GM18951 (cell line): ENCODE measurements around the gene CTCFL.
A peak's percentile ranks its signal among the peaks of the same experiment; 100 is the strongest.
"Not testable (repeated sequence)": the region's sequence is repeated elsewhere in the genome, so short reads cannot be mapped to it uniquely, and the experiment has no call there.

Experiments
- POLR2A ChIP-seq: IDR thresholded peaks from 4 replicates; pipeline ENCODE4 v1.6.1; 2011; ENCODE audit warnings: mild to moderate bottlenecking; ENCODE audit not compliant: insufficient read length, insufficient read depth; ENCODE audit errors: extremely low read depth
- in situ Hi-C: fragments of 300-500 bp; cut with MboI; formaldehyde crosslinking; loops from one replicate; pipeline ENCODE4 v1.12.0; 2022; ENCODE audit warnings: low sequenced_read_pairs, mixed read lengths, inconsistent platforms; ENCODE audit not compliant: unreplicated experiment

CTCFL gene

DNA sequence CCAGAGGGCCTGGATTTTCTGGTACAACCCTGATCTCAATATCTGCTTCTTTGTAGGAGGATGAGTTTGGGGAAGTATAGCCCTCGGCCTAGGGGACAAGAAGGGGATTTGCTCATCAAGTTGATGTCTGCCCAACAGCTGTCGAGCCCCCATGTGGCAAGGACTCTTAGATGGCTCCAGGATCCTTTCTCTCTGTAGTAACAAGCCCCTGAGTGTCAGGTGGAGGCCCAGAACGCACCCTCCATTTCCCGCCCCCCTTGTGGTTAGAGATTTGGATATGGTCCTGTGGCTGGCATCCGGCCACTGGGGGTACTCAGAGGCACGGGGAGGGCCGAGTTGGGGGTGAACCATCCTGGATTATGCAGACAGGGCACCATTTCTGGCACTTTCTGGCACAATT, 50.1 kb downstream of the CTCFL start:
- no peak for TF ChIP-seq POLR2A
- in situ Hi-C loops = no loop called here

DNA sequence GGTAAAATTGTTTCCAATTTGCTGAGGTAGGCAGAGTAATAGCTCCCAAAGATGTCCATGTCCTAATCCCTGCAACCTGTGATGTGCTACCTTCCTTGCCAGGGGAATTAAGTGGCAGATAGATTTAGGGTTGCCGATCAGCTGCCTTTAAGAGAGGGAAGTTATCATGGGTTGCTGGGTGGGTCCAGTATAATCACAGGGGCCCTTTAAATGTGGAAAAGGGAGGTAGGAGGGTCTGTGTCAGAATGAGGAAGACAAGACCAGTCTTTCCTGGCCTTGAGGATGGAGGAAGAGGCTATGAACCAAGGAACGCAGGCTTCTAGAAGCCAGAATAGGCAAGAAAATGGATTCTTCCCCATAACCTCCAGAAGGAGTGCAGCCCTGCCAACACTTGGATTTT, 50.7 kb downstream of the CTCFL start:
- in situ Hi-C loops = no loop called here
- TF ChIP-seq POLR2A = no peak

DNA sequence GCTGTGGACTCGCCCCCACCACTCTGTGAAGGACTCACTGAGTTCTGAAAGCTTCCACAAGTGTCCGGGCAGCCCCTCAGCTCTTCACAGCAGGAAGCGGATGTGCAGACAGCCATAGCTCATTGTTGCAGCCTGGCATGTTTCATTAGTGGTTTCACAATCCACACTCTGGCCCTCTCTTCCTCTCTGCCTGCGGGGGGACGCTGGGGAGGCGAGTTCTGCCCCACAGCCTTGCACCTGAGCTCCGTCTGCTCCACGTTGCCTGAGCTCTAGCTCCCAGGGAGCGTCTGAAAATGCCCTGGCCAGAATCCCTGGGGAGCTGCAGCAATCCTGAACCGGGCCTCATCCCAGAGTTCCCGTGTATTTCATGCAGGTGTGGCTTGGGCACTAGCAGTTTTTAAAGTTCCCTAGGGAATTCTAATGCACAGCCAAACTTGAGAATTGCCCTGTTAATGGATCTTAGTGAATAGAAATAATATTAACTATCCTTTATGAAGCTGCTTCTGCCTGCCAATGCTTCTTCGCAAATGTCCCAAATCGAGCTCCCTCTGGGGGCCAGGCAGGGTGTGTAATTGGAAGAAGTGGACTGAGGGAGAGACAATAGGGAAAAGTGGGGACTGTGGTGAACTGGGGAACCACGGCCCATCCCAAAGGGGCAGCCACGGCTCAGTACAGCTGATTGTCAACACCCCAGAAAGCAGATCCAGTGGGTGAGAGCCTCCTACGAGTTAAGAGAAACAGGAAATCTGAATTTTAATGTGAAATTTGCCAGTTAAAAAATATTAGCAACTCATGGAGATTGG, 51.5 kb downstream of the CTCFL start:
- in situ Hi-C loops = no loop called here
- TF ChIP-seq POLR2A = peak; percentile 44

DNA sequence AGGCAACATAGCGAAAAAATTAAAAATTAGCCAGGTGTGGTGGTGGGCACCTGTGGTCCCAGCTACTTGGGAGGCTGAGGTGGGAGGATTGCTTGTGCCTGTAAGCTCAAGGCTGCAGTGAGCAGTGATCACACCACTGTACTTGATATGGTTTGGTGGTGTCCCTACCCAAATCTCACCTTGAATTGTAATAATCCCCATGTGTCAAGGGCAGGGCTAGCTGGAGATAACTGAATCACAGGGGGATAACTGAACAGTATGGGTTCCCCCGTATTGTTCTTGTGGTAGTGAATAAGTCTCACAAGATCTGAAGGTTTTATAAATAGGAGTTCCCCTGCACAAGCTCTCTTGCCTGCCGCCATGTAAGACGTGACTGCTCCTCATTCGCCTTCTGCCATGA, 52.5 kb downstream of the CTCFL start:
- in situ Hi-C loops = not testable (repeated sequence)

DNA sequence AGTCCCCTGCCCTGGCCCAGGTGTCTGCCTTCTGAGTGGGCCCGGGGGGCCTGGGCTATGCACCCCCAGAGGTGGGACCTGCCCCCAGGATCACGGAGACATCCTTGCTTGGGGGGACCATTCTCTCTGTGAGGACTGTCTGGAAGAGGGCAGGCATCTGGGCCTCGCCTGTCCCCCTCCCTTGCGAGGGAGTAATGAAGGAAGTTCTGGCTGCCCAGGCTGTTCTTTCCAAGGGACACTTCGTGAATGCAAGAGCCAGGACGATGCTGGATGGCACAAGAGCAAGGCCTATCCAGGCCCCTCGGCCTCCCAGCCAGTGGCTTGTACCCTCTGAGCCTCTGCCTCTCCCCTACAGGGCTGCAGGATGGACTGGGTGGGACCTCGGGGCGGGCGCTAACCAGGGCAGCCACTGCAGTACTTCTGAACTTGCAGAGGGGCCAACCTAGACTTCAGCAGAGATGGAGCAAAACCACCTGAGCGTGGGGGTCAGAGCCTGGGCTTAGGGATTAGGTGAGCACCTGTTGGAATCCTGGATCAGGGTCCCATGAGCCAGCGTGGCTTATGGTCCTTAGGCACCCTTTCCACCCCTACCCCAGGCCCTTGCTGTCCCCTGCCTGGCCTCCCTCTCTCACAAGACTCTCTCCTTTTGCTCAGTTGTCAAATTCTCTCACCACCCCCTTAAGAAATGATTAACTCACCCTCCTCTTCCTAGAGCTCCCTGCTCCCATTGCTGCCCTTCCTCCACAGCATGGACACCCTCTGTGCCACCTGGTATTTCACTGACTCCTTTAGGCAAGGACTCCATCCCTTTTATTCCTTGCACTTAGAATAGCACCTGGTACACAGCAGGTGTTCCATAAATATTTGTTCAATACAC, 53.2 kb downstream of the CTCFL start:
- no peak for TF ChIP-seq POLR2A
- in situ Hi-C loops = no loop called here

DNA sequence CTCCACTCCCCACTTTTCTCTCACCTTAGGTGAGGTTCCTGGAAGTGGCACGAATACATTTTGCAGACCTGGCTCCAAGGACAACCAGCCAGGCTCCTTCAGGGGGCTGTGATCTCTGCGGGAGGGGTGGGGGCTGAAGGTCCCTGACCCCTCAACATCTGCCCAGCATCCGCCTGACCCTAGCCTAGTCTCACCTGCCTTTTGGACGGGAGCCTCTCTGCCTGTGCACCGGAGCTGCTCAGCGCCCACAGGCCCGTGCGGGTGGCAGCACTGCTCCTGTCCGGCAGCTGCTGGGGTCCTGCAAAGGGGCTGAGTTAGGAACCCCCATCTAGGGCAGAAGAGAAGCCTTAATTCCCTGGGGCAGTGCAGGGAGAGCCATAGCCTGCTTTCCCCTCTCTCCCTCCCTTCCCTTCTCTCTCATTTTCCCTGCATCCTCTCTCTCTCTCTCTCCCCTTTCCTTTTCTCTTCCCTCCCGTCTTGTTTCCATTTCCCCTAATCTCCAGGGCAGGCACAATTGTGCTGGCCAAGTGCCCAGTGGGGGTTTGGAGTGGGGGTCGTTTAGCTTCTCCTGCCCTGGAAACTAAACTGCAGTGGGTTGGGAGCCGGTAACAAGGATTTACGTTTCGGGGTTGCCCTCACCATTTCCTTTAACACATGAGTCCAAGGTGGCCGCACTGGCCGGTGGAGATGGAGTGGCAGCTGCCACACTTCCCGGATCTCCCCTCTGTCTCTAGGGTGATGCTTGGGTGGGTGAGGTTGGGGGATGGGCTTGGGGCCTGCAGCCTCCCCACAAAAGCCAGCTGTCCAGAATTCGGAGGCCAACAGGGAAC, 54.1 kb downstream of the CTCFL start:
- in situ Hi-C loops = no loop called here
- TF ChIP-seq POLR2A = no peak

DNA sequence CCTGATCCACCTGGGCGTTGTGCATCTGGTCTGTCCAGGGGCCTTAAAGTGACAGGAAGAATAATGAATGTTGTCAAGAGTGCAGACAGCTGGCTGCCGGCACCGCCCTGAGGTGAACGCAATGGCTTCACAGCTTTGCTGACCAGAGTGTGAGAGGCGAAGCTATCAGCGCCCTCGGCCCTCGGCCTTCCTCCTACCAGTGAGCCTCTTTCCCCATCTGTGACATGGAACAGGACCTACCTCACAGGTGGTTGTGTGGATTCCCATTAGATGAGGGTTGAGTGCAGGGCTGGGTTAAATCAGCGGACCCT, 54.8 kb downstream of the CTCFL start:
- in situ Hi-C loops = no loop called here
- TF ChIP-seq POLR2A = no peak

DNA sequence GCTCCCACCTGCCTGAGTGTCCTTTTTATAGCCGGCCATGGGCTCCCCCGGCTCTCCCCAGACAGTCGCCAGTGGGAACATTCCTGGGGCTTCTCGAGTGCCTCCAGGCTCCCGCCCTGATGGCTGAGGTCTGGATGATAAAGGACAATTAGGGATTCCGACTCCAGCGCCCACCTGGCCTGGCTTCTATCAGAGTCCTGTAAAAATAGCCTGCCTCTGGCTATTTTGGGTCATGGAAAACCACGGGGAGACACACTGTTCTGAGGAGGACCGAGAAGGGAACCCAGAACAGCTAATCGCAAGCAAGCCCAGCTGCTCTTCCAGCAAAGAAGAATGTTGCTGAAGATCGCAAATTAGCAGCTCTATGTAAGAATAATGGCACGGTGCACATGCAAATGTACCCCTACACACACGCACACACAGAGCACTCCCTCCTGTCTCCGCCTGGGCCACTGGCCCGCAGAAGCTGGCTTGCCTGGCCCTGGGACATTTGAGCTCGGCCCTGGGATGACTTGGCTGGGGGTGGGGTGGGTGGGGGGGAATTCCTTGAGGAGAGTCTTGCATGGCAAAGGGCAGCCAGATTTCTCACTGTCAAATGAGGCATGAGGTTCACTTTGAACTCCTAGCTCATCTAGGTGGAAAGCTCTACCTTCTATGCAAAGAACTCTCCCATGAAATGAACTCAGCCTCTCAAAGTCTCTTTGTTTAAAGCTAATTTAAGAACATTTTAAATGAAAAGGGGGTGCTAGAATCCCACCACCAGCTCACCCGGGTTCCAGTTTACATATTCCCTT, 55.3 kb downstream of the CTCFL start:
- in situ Hi-C loops = no loop called here

DNA sequence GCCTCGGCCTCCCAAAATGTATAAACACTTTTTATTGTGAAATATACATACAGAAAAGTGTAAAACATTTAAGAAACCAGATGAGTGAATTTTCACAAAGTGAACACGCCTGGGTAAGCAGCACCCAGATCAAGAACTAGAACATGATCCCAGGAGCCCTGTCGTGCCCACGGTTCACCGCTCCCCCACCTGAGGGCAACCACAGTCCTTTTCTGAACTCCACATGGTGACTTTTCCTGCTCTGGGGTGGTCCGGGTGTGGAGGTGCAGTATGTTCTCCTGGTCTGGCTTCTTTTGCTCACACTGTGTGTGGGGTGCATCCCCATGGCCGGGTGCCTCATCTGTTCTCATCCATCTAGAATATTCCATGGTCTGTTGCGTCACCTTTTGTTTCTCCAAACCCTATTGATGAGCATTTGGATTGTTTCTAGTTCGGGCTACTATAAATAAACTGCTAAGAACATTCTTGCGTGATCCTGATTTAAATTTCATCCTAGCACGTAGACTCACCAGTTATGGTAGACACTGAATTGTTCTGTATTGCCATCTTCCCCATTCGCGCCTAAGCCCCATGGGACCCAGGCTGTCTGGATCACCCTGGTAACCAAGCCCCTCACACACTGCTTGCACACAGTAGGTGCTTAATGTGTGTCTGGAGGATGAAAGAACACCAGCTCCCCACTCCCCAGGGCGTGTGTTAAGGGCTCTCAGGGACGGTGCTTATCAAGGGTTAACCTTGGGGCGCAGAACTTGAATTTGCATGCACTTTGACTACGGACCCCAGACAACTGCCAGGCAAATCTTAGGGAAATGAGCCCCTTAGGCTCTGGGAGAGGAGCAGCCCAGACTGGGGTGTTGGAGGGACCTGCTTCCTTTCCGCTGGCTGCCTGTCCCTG, 56.2 kb downstream of the CTCFL start:
- in situ Hi-C loops = no loop called here
- TF ChIP-seq POLR2A = no peak

More for the DNA sequence above, 55.3 kb downstream of the CTCFL start:
- TF ChIP-seq POLR2A = no peak

DNA sequence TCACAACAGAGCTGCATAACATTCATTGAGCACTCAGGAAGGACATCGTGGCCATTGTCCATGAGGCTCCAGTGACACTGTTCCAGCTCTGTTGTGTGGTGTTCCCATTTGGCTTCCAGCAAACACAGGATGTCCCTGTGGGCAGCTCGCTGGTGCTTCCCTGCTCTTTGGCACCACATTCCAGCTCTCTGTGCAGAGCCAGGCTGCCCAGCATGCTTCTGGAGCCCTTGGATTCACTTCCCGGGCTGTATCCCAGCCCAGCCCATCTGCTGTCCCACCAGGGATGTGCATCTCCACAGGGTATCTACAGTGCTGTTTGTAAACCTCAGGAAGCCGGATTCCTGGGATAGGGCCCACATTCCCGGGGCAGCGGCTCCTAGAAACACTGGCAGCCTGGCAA, 57.2 kb downstream of the CTCFL start:
- no peak for TF ChIP-seq POLR2A
- in situ Hi-C loops = no loop called here

DNA sequence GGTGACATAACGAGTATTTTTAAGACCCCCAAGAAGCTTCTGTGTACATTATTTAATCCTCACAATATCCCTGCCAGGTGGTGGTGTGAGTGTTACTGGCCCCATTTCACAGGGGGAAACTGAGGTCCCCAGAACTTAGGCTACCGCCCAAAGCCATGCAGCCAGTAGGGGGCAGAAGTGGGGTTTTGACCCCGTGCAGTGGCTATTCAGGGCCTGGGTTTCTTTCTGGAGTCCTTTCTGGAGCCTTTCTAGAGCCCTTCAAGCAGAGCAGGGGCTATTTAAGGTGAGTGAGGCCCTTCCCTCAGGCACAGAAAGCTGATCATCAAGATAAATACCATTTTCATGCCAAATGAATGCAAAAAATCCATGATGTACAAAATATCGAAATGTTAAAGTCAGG, 59.0 kb downstream of the CTCFL start:
- in situ Hi-C loops = no loop called here
- no peak for TF ChIP-seq POLR2A

DNA sequence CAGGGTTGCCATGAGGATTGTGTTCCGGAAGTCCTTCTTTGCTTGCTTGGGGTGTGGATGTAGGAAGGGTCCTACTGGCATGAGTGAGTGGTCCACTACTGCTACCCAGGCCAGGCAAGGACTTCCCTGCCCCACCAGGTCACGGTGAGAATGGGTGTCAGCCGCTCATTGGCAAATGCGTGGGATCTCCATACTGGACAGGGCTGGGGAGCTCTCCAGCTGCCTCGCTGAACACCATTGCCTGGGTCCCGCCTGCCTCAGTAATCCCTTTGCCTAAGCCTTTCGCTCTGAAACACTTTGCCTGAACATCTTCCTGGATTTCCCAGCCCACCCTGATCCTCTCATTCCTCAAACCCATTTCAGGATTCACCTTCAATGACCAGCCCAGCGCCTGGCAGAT, 59.5 kb downstream of the CTCFL start:
- in situ Hi-C loops = no loop called here
- TF ChIP-seq POLR2A = no peak

DNA sequence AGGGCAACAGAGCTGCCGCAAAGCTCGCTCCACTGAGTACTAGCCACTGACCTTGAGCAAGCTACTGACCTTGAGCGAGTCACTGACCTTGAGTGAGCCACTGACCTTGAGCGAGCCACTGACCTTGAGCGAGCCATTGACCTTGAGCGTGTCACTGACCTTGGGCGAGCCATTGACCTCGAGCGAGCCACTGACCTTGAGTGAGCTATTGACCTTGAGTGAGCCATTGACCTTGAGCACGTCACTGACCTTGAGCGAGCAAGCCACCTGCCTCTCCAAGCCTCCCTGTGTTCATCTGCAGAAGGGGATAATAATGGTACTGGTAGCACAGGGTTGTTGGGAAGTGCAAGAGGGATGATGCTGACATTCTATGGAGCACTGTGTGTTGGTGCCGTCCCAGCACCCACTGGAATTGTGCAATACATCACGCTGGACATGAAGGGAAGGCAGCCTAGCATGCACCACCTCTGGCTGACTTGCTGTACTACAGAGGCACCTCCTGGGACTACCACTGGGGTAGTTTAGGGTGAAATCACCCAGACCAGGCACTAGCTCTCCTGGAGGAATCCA, 60.2 kb downstream of the CTCFL start:
- in situ Hi-C loops = no loop called here
- TF ChIP-seq POLR2A = no peak
